ENCODE results near the gene SUCO.

GRCh38 chr1:172654535-172654934, 121.6 kb downstream of the SUCO start:
- TF ChIP-seq POLR2A (IDR thresholded peaks at IDR 0.05) (no peak), CTCF (IDR thresholded peaks at IDR 0.05) (no peak)
